Skeletal muscle cell (primary cell): ENCODE measurements around the gene UBALD2.
"Not testable (repeated sequence)": the region's sequence is repeated elsewhere in the genome, so short reads cannot be mapped to it uniquely, and the experiment has no call there.

ENCODE experiments used
- DNase-seq: peaks from one replicate; pipeline ENCODE4 v3.0.0-alpha.2; 2010; ENCODE audit warnings: low read depth
- H3K4me3 ChIP-seq: 2 replicates; pipeline ENCODE4 v1.5.1; 2011; ENCODE audit warnings: low read depth, mild to moderate bottlenecking, control low read depth, low read length, moderate library complexity

The UBALD2 gene

GRCh38 chr17:76275382-76276068, 10.4 kb downstream of the UBALD2 start:
- no peak for DNase-seq
- no peak overlapping the region for H3K4me3 ChIP-seq

- no peak for DNase-seq
Measured at GRCh38 chr17:76276069-76276431, 10.9 kb downstream of the UBALD2 start.

GRCh38 chr17:76276461-76277299, 11.5 kb downstream of the UBALD2 start:
- no peak for DNase-seq
- no peak overlapping the region for H3K4me3 ChIP-seq

More at GRCh38 chr17:76276069-76276431, 10.9 kb downstream of the UBALD2 start:
- H3K4me3 ChIP-seq = no peak overlapping the region

- no peak overlapping the region for H3K4me3 ChIP-seq
- no peak for DNase-seq
Measured at GRCh38 chr17:76277300-76278267, 12.4 kb downstream of the UBALD2 start.

- DNase-seq = no peak
- H3K4me3 ChIP-seq = no peak overlapping the region
Measured at GRCh38 chr17:76278268-76278908, 13.2 kb downstream of the UBALD2 start.

- no peak for DNase-seq
- H3K4me3 ChIP-seq = no peak overlapping the region
Measured at GRCh38 chr17:76278952-76279741, 14.0 kb downstream of the UBALD2 start.

GRCh38 chr17:76279742-76280287, 14.7 kb downstream of the UBALD2 start:
- H3K4me3 ChIP-seq = no peak overlapping the region

GRCh38 chr17:76280650-76281049, 15.5 kb downstream of the UBALD2 start:
- H3K4me3 ChIP-seq = no peak overlapping the region
- no peak for DNase-seq

More at GRCh38 chr17:76279742-76280287, 14.7 kb downstream of the UBALD2 start:
- no peak for DNase-seq

GRCh38 chr17:76281573-76282371, 16.6 kb downstream of the UBALD2 start:
- H3K4me3 ChIP-seq = no peak overlapping the region
- DNase-seq = no peak

- no peak for DNase-seq
Measured at GRCh38 chr17:76292567-76292966, 27.4 kb downstream of the UBALD2 start.

GRCh38 chr17:76293106-76293505, 28.0 kb downstream of the UBALD2 start:
- H3K4me3 ChIP-seq = no peak overlapping the region
- DNase-seq = no peak

More at GRCh38 chr17:76292567-76292966, 27.4 kb downstream of the UBALD2 start:
- no peak overlapping the region for H3K4me3 ChIP-seq

- no peak for DNase-seq
- H3K4me3 ChIP-seq = no peak overlapping the region
Measured at GRCh38 chr17:76296186-76296585, 31.0 kb downstream of the UBALD2 start.

GRCh38 chr17:76296889-76297288, 31.7 kb downstream of the UBALD2 start:
- H3K4me3 ChIP-seq = no peak overlapping the region
- DNase-seq = no peak

- H3K4me3 ChIP-seq = no peak overlapping the region
- DNase-seq = no peak
Measured at GRCh38 chr17:76297436-76297835, 32.3 kb downstream of the UBALD2 start.

GRCh38 chr17:76304226-76305134, 39.3 kb downstream of the UBALD2 start:
- no peak for DNase-seq
- H3K4me3 ChIP-seq = no peak overlapping the region

- H3K4me3 ChIP-seq, DNase-seq: not testable (repeated sequence)
Measured at GRCh38 chr17:76305135-76305454, 39.9 kb downstream of the UBALD2 start.
